SK-N-MC (cell line): Measurements from ENCODE around the gene LAMA5.

Experiments
- DNase-seq: peaks from one replicate; pipeline ENCODE4 v3.0.0-alpha.2; 2011; ENCODE audit warnings: low read depth, low spot score
- H3K27ac ChIP-seq: fragments of 200-600 bp; sonication (generic); 2 replicates; pipeline ENCODE4 v1.5.1; 2016; ENCODE audit warnings: mixed run types
- H3K36me3 ChIP-seq: fragments of 200-600 bp; sonication (generic); 2 replicates; pipeline ENCODE4 v1.6.1; 2017; ENCODE audit warnings: antibody characterized with exemption, low read length, mixed read lengths; ENCODE audit not compliant: insufficient read depth
- H3K4me3 ChIP-seq: fragments of 200-600 bp; sonication (generic); 2 replicates; pipeline ENCODE4 v1.5.1; 2016
- H3K9ac ChIP-seq: fragments of 200-600 bp; sonication (generic); 2 replicates; pipeline ENCODE4 v1.8.0; 2017; ENCODE audit warnings: mixed run types, mixed read lengths; ENCODE audit not compliant: insufficient read length
- H3K9me3 ChIP-seq: fragments of 200-600 bp; sonication (generic); 2 replicates; pipeline ENCODE4 v1.6.1; 2017; ENCODE audit warnings: low read depth, mild to moderate bottlenecking, antibody characterized with exemption, low read length, moderate library complexity, mixed read lengths
- EZH2 ChIP-seq: fragments of 200-600 bp; sonication (generic); IDR thresholded peaks from one replicate; pipeline ENCODE4 v1.6.1; 2017; ENCODE audit warnings: antibody characterized with exemption
- FOXP2 ChIP-seq: optimal IDR thresholded peaks from 2 replicates; pipeline ENCODE3; 2011; ENCODE audit warnings: mild to moderate bottlenecking, moderate library complexity; ENCODE audit not compliant: insufficient read depth; ENCODE audit errors: extremely low read length, control extremely low read depth
- POLR2AphosphoS5 ChIP-seq: IDR thresholded peaks from 2 replicates; pipeline ENCODE4 v1.6.1; 2012; ENCODE audit warnings: mild to moderate bottlenecking, low read depth, low read length, borderline replicate concordance

Gene LAMA5

DNA sequence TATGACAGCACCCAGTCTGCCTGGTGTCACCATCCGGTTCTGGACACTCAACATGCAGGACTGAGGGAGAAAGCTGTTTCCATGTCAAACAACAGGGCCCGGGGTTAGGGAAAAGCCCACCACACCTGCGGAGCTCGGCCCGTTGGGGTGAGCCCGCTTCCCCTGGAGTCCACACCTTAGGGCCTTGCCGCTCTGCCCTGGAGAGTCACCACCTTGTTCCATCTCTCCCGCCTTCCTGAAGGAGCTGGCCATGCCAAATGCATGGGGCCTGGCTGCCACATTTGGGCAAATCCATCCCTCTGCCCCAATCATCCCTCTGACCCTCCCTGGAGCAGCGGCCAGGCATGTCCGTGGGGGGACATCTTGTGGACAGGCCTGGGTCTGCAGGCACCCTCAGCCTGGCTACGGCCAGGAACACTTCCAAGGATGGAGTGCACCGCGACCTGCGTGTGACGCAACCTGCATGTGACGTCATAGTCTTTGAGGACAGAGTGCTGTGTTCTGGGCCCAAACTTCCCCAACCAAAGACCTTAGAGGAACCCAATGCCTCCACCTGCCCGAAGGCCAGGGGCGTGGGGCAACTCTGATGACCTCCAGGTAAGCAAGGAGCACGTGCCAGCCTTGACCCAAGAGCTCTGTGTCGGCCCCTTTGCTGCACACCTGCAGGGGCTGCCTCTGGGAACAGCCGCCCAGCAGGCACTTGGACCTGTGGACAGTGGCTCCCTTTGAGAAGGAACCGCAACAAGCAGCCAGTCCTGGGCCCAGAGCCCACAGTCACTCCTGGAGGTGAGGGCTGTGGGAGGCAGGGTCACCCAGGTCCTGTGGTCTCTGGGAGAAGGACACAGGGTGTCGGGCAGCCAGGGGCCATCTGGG, 38.2 kb upstream of the LAMA5 start:
- no peak for DNase-seq
- Histone ChIP-seq H3K9ac (no peak overlapping the region), H3K9me3 (no peaks in the 10 kb centered on the region), H3K36me3 (no peaks in the 10 kb centered on the region), H3K27ac (no peak overlapping the region), H3K4me3 (no peak overlapping the region)
- TF ChIP-seq POLR2AphosphoS5 (no peak), EZH2 (no peak), FOXP2 (no peak)

DNA sequence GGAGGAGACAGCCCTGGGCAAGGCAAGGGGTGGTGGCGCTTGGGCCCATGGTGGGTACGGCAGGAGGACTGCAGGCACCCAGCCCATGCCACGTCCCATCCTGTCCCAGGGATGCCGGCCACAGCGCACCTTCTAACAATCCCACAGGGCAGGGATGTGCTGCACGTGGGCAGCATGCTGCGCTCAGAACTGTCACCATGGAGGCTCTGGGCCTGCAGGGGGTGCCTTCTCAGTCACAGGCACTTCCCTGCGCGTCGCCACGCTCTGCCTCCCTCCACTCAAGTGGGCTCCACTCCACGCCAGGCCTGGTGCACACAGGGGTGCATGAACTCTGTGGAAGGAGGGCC, 37.6 kb upstream of the LAMA5 start:
- no peak for DNase-seq
- no peak overlapping the region for H3K4me3 ChIP-seq
- TF ChIP-seq FOXP2, result no peak
- TF ChIP-seq POLR2AphosphoS5, result no peak
- TF ChIP-seq EZH2, result no peak

DNA sequence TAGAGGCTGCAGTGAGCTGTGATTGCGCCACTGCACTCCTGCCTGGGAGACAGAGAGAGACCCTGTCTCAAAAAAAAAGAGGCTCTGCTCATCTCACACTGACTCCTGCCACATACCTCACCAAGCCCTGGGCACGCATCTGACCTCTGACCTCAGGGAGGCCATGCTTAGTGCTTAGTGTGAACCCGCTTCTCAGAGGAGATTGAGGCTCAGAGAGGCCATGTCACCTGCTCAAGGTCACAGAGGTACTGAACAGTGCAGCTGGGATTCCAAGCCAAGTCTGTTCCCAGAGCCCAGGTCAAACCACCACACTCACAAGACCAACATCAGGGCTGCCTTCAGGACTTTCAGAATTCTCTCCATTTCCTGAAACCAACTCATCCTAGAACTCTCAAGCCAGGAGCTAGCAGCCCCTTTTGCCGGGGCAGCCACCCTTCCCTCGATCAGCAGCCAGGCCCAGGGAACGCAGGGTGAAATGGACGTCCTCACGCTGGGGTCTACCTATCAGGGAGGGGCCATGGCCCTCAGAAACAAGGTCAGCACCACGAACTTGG, 37.1 kb upstream of the LAMA5 start:
- TF ChIP-seq POLR2AphosphoS5 (no peak), EZH2 (no peak), FOXP2 (no peak)
- no peak overlapping the region for H3K4me3 ChIP-seq
- DNase-seq, result no peak
- no peaks in the 10 kb centered on the region for H3K9me3 ChIP-seq
- H3K9ac ChIP-seq, result no peak overlapping the region
- H3K36me3 ChIP-seq, result no peaks in the 10 kb centered on the region
- H3K27ac ChIP-seq, result no peak overlapping the region

More for the DNA sequence above, 37.6 kb upstream of the LAMA5 start:
- Histone ChIP-seq H3K27ac (no peak overlapping the region), H3K9ac (no peak overlapping the region), H3K9me3 (no peaks in the 10 kb centered on the region), H3K36me3 (no peaks in the 10 kb centered on the region)

DNA sequence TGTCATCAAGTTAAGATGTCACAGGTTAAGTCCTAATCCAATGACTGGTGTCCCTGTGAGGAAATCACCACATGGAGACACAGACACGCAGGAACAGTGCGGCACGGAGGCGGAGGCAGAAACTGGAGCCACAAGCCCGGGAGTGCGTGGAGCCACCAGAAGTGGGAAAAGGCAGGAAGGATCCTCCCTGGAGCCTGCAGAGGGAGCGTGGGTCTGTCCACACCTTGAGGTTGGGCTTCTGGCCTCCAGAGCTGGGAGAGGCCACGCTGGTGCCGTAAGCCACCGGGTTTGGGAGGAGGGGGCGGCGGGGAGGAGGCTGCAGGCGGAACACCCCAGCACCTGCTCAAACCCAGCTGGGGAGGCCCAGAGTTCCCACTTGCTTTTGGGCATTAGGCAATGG, 36.2 kb upstream of the LAMA5 start:
- Histone ChIP-seq H3K9ac (no peak overlapping the region), H3K4me3 (no peak overlapping the region), H3K9me3 (no peaks in the 10 kb centered on the region), H3K36me3 (no peaks in the 10 kb centered on the region), H3K27ac (no peak overlapping the region)
- no peak for TF ChIP-seq FOXP2
- TF ChIP-seq POLR2AphosphoS5, result no peak
- no peak for TF ChIP-seq EZH2
- DNase-seq, result no peak

DNA sequence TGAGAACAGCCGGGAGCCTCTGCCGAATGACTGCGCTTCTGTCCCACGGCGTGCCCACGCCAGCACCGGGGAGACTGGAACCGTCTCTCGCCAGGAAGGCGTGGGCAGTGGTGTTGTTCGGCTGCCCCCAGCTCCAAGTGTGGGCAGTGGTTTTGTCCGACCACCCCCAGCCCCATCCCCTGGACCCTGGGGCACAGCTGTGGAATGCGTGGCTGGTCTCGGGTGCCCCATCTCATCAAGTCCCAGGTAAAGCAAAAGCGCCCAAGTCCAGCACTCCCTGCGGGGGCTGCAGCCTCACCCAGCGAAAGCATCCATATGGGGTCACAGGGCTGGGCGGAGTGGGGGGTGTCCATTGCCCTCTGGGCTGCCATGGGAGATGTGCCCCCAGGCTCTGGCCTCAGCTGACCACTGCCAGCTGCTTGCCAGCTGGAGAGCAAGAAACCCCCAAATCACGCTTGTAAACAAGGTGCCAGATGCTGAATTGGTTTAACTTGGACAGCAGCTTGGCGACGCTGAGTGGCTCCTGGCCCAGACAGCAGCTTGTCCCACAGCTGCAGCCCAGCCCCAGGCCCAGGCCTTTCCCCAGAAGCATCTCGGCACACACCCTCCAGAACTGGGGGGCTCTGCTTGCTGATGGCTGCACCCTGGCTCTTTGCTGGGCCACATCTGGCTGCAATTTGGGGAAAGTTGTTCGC, 35.5 kb upstream of the LAMA5 start:
- no peak overlapping the region for H3K9ac ChIP-seq
- no peak overlapping the region for H3K4me3 ChIP-seq

DNA sequence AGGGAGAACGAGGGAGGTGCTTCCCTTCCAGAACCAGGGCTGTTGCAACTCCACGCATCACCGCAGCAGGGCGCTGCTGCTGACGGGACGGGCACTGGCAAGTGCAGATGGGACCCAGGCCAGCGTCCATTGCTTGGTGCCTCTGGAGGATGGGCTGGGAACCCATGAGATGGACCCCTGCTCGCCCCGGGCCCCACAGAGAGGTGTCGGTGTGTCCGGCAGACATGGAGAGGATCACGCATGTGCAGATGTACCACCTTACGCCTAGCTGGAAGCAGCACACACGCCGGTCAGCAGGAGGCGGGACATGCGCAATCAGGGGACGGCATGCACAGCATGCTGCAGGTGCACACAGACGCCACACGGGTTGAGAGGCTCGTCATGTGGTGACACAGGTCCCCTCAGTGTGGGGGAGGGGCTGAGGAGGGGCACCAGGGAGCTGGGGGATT, 34.2 kb upstream of the LAMA5 start:
- Histone ChIP-seq H3K27ac (no peak overlapping the region), H3K4me3 (no peak overlapping the region), H3K9ac (no peak overlapping the region), H3K36me3 (no peaks in the 10 kb centered on the region), H3K9me3 (no peaks in the 10 kb centered on the region)
- DNase-seq, result no peak
- TF ChIP-seq FOXP2 (no peak), POLR2AphosphoS5 (no peak), EZH2 (no peak)

More for the DNA sequence above, 35.5 kb upstream of the LAMA5 start:
- no peak overlapping the region for H3K27ac ChIP-seq
- TF ChIP-seq POLR2AphosphoS5 (no peak), EZH2 (no peak), FOXP2 (no peak)
- no peaks in the 10 kb centered on the region for H3K36me3 ChIP-seq
- DNase-seq, result no peak
- H3K9me3 ChIP-seq, result no peaks in the 10 kb centered on the region

DNA sequence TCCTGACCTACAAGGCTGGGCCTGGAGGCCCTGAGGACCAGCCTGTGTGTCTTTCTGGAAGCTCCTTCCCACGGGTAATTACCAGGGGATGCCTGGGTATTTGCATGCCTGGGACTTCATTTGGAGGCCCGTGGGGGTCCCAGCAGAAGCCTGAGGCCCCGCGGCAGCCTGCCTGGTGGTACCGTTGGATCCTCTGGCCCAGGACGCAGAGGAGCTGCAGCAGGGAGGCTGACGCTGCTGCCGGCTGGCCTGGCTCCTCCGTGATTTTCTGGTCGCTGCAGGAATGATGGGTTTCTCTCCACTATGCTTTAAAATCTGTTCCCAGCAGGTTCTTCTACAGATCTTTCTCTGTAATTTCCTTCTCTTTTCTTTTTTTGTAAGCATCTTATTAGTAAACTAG, 33.4 kb upstream of the LAMA5 start:
- TF ChIP-seq EZH2, result no peak
- TF ChIP-seq FOXP2, result no peak
- TF ChIP-seq POLR2AphosphoS5, result no peak
- H3K4me3 ChIP-seq, result no peak overlapping the region
- H3K9ac ChIP-seq, result no peak overlapping the region
- no peak for DNase-seq
- no peaks in the 10 kb centered on the region for H3K36me3 ChIP-seq
- H3K9me3 ChIP-seq, result no peaks in the 10 kb centered on the region
- no peak overlapping the region for H3K27ac ChIP-seq

DNA sequence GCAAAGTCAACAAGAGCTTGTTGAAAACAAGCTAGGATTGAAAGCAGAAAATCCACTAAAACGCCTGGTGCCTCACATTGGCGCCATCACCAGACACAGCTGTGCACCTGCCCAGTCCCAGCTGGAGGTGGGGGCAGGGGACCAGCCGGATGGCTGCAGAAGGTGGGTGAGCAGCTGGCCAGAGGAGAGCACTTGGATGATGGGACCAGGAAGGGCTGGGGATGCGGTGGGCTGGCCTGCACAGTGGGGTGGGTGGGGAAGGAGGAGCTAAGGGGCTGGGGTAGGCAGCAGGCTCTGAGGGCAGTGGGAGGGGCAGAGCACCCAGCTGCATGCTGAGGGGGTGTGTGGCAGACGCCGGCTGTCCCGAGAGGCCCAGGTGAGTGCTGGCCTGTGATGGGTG, 32.9 kb upstream of the LAMA5 start:
- Histone ChIP-seq H3K9me3 (no peaks in the 10 kb centered on the region), H3K27ac (no peak overlapping the region), H3K36me3 (no peaks in the 10 kb centered on the region), H3K4me3 (no peak overlapping the region), H3K9ac (no peak overlapping the region)
- DNase-seq, result no peak
- no peak for TF ChIP-seq POLR2AphosphoS5
- no peak for TF ChIP-seq EZH2
- TF ChIP-seq FOXP2, result no peak
